ENCODE measurements around the gene ATG7. TPM values are rescaled to one million over a fixed set of nuclear protein-coding genes. Genes with fewer than 3 reads are reported as not detected.

The ATG7 gene
- total RNA-seq, 4 donors from 2014 or later, result 49.4 to 145 (median 82.1) TPM

DNA sequence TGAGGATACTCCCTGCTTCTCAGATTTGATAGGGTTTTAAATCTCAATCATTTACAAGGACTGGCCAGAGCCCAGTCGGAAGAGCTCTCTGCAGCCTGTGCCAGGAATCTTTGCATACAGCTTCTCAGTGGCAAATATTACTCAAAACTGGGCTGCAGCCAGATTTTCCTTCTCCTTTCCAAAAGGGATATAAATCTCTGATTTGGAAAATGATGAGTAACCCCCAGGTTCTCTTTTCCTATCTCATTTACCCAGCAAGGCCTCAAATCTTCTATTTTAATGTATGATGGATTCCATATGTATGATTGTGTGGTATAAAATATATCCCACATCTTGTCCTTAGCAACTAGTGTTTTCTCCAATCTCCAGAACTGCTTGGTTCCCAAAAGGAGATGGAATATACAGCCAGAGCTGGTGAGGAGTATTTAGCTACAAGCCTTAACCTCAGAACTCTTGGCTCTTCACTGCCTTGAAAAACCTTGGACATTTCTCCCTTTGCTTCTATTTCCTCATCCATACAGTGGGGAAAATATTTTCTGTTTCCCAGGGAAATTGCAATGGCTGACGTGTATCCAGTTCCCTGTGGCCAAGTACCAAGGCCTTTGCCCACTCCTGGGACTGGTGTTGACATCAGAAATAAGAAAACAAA is 114.4 kb downstream of the ATG7 start:
- no peak for TF ChIP-seq POLR2AphosphoS5 (IDR thresholded peaks at IDR 0.05)
- TF ChIP-seq, protein P1, sequence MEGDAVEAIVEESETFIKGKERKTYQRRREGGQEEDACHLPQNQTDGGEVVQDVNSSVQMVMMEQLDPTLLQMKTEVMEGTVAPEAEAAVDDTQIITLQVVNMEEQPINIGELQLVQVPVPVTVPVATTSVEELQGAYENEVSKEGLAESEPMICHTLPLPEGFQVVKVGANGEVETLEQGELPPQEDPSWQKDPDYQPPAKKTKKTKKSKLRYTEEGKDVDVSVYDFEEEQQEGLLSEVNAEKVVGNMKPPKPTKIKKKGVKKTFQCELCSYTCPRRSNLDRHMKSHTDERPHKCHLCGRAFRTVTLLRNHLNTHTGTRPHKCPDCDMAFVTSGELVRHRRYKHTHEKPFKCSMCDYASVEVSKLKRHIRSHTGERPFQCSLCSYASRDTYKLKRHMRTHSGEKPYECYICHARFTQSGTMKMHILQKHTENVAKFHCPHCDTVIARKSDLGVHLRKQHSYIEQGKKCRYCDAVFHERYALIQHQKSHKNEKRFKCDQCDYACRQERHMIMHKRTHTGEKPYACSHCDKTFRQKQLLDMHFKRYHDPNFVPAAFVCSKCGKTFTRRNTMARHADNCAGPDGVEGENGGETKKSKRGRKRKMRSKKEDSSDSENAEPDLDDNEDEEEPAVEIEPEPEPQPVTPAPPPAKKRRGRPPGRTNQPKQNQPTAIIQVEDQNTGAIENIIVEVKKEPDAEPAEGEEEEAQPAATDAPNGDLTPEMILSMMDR (IDR thresholded peaks at IDR 0.05), result no peak
- no peak for TF ChIP-seq POLR2A (IDR thresholded peaks at IDR 0.05)
- no peak for DNase-seq (ENCODE audit: low spot score in 2 of 2)
- WGBS, result 50% methylated on average over 2 of the region's 2 CpGs
- Histone ChIP-seq H3K4me3 (no peak overlapping the region), H3K27me3 (no peaks in the 10 kb centered on the region), H3K27ac (no peak overlapping the region), H3K4me1 (peaks cover 28% of the 10 kb centered on the region), H3K36me3 (no peaks in the 10 kb centered on the region), H3K9me3 (no peaks in the 10 kb centered on the region)

DNA sequence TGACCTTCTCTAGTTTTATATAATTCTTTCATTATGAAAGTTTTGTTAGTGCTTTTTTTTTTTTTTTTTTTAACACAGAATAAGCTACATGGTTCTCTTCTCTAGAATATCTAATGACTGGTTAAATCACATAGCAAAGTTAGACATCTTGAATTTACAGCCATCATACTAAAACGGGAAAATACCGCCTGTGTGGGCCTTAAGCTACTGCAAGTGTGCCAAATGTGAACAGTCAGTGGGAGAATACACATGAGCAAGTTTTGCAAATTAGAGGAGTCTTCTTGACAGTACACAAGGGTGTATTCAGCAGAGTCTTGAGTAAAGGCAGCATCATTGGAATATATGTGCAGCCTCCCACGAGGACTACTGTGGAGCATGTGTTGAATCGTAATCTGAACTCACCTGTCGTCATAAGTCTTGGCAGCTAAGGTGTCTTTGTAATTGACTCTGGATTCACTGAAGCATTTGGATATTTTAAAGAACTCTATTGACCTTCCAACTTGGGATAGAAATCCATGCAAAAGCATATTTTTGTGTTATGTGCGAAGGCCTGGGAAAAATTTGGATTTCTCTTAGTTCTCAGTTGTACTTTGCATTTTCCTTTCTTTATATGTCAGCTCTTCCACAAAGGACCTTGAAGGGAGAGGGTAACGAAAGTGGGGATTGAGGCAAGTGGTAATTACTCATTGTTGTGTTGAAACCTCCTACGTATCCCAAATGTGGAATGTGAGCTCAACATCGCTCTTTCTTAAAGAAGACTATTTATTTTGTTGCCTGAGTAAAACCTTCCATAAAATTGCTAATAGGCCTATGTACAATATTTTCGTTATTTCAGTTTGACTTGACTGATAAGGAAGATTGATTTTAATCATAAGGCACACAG is 117.4 kb downstream of the ATG7 start:
- Histone ChIP-seq H3K36me3 (no peaks in the 10 kb centered on the region), H3K27ac (no peak overlapping the region), H3K9me3 (no peaks in the 10 kb centered on the region), H3K4me3 (no peak overlapping the region), H3K27me3 (no peaks in the 10 kb centered on the region), H3K4me1 (peaks cover 39% of the 10 kb centered on the region)
- 78% methylated on average over 10 of the region's 10 CpGs for WGBS
- DNase-seq (ENCODE audit: low spot score in 2 of 2), result no peak
- TF ChIP-seq EP300 (IDR thresholded peaks at IDR 0.05), result no peak
- TF ChIP-seq, protein P1 (IDR thresholded peaks at IDR 0.05), result no peak
- no peak for TF ChIP-seq POLR2A (IDR thresholded peaks at IDR 0.05)

DNA sequence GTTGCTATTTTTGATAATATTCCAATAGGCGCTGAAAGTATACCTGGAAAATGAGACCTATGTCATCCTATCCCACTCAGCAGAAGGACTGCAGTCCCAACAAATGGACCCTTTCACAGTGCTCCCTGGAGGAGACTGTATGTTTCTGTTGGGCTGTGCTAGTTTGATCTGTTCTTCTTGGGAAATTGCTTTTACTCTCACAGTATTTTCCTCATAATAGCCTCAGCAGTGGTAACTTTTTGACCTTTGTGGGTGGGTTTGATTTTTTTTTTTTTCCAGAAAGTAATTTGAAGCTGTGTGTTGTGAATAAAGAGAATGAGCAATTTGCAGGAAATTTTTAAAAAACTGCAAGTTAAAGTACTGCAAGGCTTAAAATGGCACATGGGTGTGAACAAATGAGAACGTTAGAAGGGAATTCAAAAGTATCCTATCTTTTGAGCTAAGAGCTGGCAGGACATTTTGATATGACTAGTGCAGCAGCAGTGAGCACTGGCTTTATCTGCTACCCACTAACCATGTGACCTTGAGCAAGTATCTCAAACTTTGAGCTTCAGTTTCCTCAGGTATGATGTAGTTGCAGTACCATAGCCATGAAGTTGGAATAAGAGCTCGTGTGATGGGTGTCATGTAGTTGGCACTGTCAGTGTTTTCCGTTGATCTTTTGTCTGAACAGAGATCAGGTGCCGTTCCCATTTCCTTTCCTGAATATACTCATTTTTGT is 118.4 kb downstream of the ATG7 start:
- H3K4me3 ChIP-seq, result no peak overlapping the region
- no peak for DNase-seq (ENCODE audit: low spot score in 2 of 2)
- 62% methylated on average over 5 of the region's 5 CpGs for WGBS
- peaks cover 32% of the 10 kb centered on the region for H3K4me1 ChIP-seq
- no peak overlapping the region for H3K27ac ChIP-seq
- H3K36me3 ChIP-seq, result no peaks in the 10 kb centered on the region
- no peaks in the 10 kb centered on the region for H3K27me3 ChIP-seq
- TF ChIP-seq, protein P1 (IDR thresholded peaks at IDR 0.05), result no peak
- TF ChIP-seq EP300 (IDR thresholded peaks at IDR 0.05) (no peak), POLR2A (IDR thresholded peaks at IDR 0.05) (no peak), POLR2AphosphoS5 (IDR thresholded peaks at IDR 0.05) (no peak)
- H3K9me3 ChIP-seq, result no peaks in the 10 kb centered on the region

DNA sequence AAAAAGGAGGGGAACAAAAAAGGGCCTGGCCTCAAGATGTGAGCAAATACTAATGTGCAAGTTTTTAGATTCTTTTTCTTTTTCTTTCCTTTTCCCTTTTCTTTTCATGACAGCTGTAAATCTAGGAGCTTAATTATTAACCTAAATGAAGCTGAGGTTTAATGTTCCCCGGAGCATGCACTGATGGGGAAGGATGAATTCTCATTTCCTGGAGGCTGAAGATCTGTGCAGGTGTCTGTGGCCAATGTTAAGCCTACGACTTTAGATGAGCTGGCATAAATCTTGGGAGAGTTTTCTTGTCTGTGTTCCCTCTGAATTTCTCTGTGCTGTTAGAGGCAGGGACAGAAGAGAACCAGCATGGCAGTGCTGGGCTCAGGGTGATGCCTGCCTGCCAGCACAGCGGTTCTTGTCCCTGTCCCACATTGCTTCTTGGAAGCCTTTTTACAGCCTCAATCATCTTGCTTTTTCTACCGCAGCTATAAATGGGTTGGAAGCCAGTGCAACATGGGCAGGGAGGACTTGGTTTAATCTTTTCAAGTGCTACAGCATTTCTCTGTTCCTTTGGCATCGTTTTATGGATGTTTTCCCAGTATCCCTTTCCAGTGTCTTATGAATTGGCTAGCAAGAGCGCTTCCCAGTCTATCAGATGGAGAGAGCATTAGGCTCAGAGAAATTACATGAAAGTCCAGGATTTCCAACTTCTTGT is 119.1 kb downstream of the ATG7 start:
- no peak overlapping the region for H3K4me3 ChIP-seq
- WGBS, result 48% methylated on average over 6 of the region's 6 CpGs

More for the DNA sequence above, 119.1 kb downstream of the ATG7 start:
- H3K36me3 ChIP-seq, result no peaks in the 10 kb centered on the region
- H3K27me3 ChIP-seq, result no peaks in the 10 kb centered on the region
- peak overlapping the region; percentile 14 for H3K27ac ChIP-seq
- no peaks in the 10 kb centered on the region for H3K9me3 ChIP-seq
- no peak for DNase-seq (ENCODE audit: low spot score in 2 of 2)
- TF ChIP-seq POLR2AphosphoS5 (IDR thresholded peaks at IDR 0.05) (no peak), POLR2A (IDR thresholded peaks at IDR 0.05) (no peak), EP300 (IDR thresholded peaks at IDR 0.05) (no peak)
- TF ChIP-seq, protein P1 (IDR thresholded peaks at IDR 0.05), result no peak
- H3K4me1 ChIP-seq, result peaks cover 25% of the 10 kb centered on the region
